Liver (tissue), 9 donors: Measurements from ENCODE around the gene DMAC2L. TPM values are rescaled to one million over a fixed set of nuclear protein-coding genes. Genes with fewer than 3 reads are reported as not detected.
A peak's percentile ranks its signal among the peaks of the same experiment; 100 is the strongest.

Source experiments
- DNase-seq: peaks from one replicate; pipeline ENCODE4 v3.0.0-alpha.2; 2017; ENCODE audit warnings: low spot score
- H3K27ac ChIP-seq, 2 donors: one replicate each; pipeline ENCODE4 v1.7.0; 2013; ENCODE audit warnings: inconsistent platforms in 2 of 2, low read length in 2 of 2, control low read depth in 1 of 2, low read depth in 1 of 2, mild to moderate bottlenecking in 1 of 2
- H3K27me3 ChIP-seq, 4 donors: one replicate each; pipeline versions ENCODE4 v1.6.1 to v1.7.0; 2013; ENCODE audit warnings: low read length in 3 of 4, inconsistent platforms in 1 of 4, mild to moderate bottlenecking in 1 of 4, moderate library complexity in 1 of 4; ENCODE audit not compliant: control insufficient read depth in 4 of 4, insufficient read depth in 4 of 4
- H3K36me3 ChIP-seq, 4 donors: one replicate each; pipeline versions ENCODE4 v1.6.1 to v1.7.0; 2013; ENCODE audit warnings: low read length in 3 of 4, mild to moderate bottlenecking in 3 of 4, low read depth in 1 of 4, moderate library complexity in 1 of 4; ENCODE audit not compliant: control insufficient read depth in 4 of 4, insufficient read depth in 3 of 4
- H3K4me1 ChIP-seq, 4 donors: one replicate each; pipeline versions ENCODE4 v1.6.1 to v1.7.0; 2013; ENCODE audit warnings: low read length in 3 of 4, mild to moderate bottlenecking in 3 of 4, moderate library complexity in 1 of 4; ENCODE audit not compliant: control insufficient read depth in 4 of 4, insufficient read depth in 4 of 4
- H3K4me3 ChIP-seq, 3 donors: one replicate each; pipeline versions ENCODE4 v1.6.1 to v1.7.0; 2013; ENCODE audit warnings: low read length in 3 of 3, control low read depth in 1 of 3, low read depth in 1 of 3, mild to moderate bottlenecking in 1 of 3
- H3K9ac ChIP-seq, 2 donors: one replicate each; pipeline ENCODE4 v1.7.0; 2013; ENCODE audit warnings: low read length in 2 of 2, mild to moderate bottlenecking in 2 of 2, moderate library complexity in 2 of 2, control low read depth in 1 of 2, low read depth in 1 of 2
- H3K9me3 ChIP-seq, 4 donors: one replicate each; pipeline versions ENCODE4 v1.6.1 to v1.7.0; 2013; ENCODE audit warnings: low read length in 3 of 4; ENCODE audit not compliant: control insufficient read depth in 4 of 4
- EGR1 ChIP-seq, 2 donors: IDR thresholded peaks; 2 replicates each; pipeline ENCODE4 v1.6.1; 2016 to 2018; ENCODE audit warnings: antibody characterized with exemption in 2 of 2, low read depth in 2 of 2
- FOXA1 ChIP-seq: IDR thresholded peaks from 2 replicates; pipeline ENCODE4 v1.6.1; 2016; ENCODE audit warnings: antibody characterized with exemption
- FOXA2 ChIP-seq: IDR thresholded peaks from 2 replicates; pipeline ENCODE4 v1.6.1; 2016; ENCODE audit warnings: antibody characterized with exemption
- GABPA ChIP-seq, 2 donors: IDR thresholded peaks in 1 of 2; conservative IDR thresholded peaks in 1 of 2; 2 replicates each; pipeline ENCODE4 v1.6.1; 2016; ENCODE audit warnings: antibody characterized with exemption in 2 of 2, mild to moderate bottlenecking in 1 of 2, moderate library complexity in 1 of 2
- JUND ChIP-seq, 2 donors: IDR thresholded peaks; 2 replicates each; pipeline ENCODE4 v1.6.1; 2016; ENCODE audit warnings: antibody characterized with exemption in 2 of 2
- NR2F2 ChIP-seq: IDR thresholded peaks from 2 replicates; pipeline ENCODE4 v1.6.1; 2016; ENCODE audit warnings: antibody characterized with exemption
- RAD21 ChIP-seq, 2 donors: IDR thresholded peaks; 2 replicates each; pipeline ENCODE4 v1.6.1; 2016; ENCODE audit warnings: antibody characterized with exemption in 2 of 2, mild to moderate bottlenecking in 2 of 2
- SP1 ChIP-seq: IDR thresholded peaks from 2 replicates; pipeline ENCODE4 v1.6.1; 2018; ENCODE audit warnings: antibody characterized with exemption, mild to moderate bottlenecking
- TAF1 ChIP-seq: conservative IDR thresholded peaks from 2 replicates; pipeline ENCODE4 v1.6.1; 2016; ENCODE audit warnings: antibody characterized with exemption, mild to moderate bottlenecking
- WGBS: extraction: QIAGEN DNeasy Blood & Tissue Kit; methylation state at CpG from one replicate; pipeline ENCODE4 v1.1.7; 2013; 5-methylcytosine and 5-hydroxymethylcytosine counted together
- polyA plus RNA-seq, 2 donors: library from polyadenylated mRNA; stranded (reverse) in 1 of 2; unstranded in 1 of 2; fragments of 200-250 nt in 1 of 2; fragments of >200 nt in 1 of 2; fragmentation: Nextera tagmentation in 1 of 2; extraction: Ambion mirVana in 1 of 2; gene quantifications; one replicate each; pipeline versions ENCODE4 v1.2.1 to v1.2.3, GENCODE V29; 2013 to 2015
- total RNA-seq, 2 donors: library from RNA; depleted of rRNA; stranded (reverse); fragments of >200 nt; gene quantifications; one replicate each; pipeline ENCODE4 v1.2.3, GENCODE V29; 2014
- TF ChIP-seq, protein P1 (sequence below): IDR thresholded peaks from 2 replicates; pipeline ENCODE4 v1.6.1; 2016; ENCODE audit warnings: antibody characterized with exemption
- TF ChIP-seq, protein P2 (sequence below): IDR thresholded peaks from 2 replicates; pipeline ENCODE4 v1.6.1; 2016; ENCODE audit warnings: antibody characterized with exemption, mild to moderate bottlenecking
- TF ChIP-seq, protein P3 (sequence below): fragments of 150-350 bp; IDR thresholded peaks from 2 replicates; pipeline ENCODE4 v1.5.1; 2017; ENCODE audit warnings: improper control_type of control experiment, low read depth, low read length; ENCODE audit not compliant: missing input control
- donor health status: healthy.
- donor health status: healthy.
- donor health status: healthy.
- donor health status: healthy.
- donor health status: healthy.

Gene DMAC2L
- total and polyA plus RNA-seq, 4 donors, result 5.2 to 17.2 (median 6.5) TPM

DNA sequence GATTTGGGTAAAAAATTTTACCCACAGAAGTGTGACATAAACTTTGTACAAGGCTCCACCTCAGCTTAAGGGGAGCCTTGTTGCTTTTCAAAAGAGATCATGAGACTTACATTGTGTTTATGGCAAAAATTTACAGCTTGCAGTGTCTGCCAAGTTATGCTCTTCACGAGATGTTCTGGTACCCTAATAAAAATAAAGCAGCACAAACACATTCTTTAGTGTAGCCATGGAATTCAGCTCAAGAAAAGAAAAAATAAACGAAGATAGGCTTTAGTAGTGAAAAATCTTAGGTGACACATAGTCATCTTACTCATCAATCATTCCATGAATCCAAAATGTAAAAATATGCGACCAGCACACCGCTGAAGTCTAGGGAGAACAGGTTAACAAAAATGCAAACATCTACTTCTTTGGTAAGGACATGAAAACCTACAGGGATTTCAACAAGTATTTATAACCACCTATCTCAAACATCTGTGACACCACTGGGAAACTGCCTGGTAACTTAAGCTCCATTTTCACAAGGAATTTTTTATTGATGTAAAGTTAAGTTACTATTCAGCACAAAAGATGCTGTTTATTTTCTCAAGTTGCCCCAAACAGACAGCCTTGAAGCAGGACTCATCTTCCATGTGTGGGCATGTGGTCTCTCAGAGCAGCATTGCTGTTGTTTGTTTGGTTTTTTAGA lies 32.9 kb downstream of the DMAC2L start:
- no peaks in the 10 kb centered on the region for H3K9me3 ChIP-seq
- H3K27ac ChIP-seq, result no peak overlapping the region
- no peak overlapping the region for H3K9ac ChIP-seq
- TF ChIP-seq FOXA1 (no peak), SP1 (no peak), JUND (IDR thresholded peaks at IDR 0.05) (no peak), FOXA2 (no peak), RAD21 (IDR thresholded peaks at IDR 0.05) (no peak), GABPA (IDR thresholded peaks at IDR 0.05 in 1 of 2, conservative IDR thresholded peaks at IDR 0.05 in 1 of 2) (no peak), TAF1 (no peak), EGR1 (IDR thresholded peaks at IDR 0.05; ENCODE audit: low read depth in 2 of 2) (no peak)
- TF ChIP-seq, protein P1, sequence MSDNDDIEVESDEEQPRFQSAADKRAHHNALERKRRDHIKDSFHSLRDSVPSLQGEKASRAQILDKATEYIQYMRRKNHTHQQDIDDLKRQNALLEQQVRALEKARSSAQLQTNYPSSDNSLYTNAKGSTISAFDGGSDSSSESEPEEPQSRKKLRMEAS, result no peak
- TF ChIP-seq, protein P2, sequence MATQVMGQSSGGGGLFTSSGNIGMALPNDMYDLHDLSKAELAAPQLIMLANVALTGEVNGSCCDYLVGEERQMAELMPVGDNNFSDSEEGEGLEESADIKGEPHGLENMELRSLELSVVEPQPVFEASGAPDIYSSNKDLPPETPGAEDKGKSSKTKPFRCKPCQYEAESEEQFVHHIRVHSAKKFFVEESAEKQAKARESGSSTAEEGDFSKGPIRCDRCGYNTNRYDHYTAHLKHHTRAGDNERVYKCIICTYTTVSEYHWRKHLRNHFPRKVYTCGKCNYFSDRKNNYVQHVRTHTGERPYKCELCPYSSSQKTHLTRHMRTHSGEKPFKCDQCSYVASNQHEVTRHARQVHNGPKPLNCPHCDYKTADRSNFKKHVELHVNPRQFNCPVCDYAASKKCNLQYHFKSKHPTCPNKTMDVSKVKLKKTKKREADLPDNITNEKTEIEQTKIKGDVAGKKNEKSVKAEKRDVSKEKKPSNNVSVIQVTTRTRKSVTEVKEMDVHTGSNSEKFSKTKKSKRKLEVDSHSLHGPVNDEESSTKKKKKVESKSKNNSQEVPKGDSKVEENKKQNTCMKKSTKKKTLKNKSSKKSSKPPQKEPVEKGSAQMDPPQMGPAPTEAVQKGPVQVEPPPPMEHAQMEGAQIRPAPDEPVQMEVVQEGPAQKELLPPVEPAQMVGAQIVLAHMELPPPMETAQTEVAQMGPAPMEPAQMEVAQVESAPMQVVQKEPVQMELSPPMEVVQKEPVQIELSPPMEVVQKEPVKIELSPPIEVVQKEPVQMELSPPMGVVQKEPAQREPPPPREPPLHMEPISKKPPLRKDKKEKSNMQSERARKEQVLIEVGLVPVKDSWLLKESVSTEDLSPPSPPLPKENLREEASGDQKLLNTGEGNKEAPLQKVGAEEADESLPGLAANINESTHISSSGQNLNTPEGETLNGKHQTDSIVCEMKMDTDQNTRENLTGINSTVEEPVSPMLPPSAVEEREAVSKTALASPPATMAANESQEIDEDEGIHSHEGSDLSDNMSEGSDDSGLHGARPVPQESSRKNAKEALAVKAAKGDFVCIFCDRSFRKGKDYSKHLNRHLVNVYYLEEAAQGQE, result no peak
- TF ChIP-seq, protein P3, sequence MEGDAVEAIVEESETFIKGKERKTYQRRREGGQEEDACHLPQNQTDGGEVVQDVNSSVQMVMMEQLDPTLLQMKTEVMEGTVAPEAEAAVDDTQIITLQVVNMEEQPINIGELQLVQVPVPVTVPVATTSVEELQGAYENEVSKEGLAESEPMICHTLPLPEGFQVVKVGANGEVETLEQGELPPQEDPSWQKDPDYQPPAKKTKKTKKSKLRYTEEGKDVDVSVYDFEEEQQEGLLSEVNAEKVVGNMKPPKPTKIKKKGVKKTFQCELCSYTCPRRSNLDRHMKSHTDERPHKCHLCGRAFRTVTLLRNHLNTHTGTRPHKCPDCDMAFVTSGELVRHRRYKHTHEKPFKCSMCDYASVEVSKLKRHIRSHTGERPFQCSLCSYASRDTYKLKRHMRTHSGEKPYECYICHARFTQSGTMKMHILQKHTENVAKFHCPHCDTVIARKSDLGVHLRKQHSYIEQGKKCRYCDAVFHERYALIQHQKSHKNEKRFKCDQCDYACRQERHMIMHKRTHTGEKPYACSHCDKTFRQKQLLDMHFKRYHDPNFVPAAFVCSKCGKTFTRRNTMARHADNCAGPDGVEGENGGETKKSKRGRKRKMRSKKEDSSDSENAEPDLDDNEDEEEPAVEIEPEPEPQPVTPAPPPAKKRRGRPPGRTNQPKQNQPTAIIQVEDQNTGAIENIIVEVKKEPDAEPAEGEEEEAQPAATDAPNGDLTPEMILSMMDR, result no peak
- WGBS, result 80% methylated on average over 4 of the region's 4 CpGs
- no peak for DNase-seq
- peaks cover 0 to 10% (median 4%) of the 10 kb centered on the region in 4 donors for H3K4me1 ChIP-seq
- no peak overlapping the region for H3K4me3 ChIP-seq
- no peaks in the 10 kb centered on the region for H3K27me3 ChIP-seq
- H3K36me3 ChIP-seq, result no peaks in the 10 kb centered on the region

DNA sequence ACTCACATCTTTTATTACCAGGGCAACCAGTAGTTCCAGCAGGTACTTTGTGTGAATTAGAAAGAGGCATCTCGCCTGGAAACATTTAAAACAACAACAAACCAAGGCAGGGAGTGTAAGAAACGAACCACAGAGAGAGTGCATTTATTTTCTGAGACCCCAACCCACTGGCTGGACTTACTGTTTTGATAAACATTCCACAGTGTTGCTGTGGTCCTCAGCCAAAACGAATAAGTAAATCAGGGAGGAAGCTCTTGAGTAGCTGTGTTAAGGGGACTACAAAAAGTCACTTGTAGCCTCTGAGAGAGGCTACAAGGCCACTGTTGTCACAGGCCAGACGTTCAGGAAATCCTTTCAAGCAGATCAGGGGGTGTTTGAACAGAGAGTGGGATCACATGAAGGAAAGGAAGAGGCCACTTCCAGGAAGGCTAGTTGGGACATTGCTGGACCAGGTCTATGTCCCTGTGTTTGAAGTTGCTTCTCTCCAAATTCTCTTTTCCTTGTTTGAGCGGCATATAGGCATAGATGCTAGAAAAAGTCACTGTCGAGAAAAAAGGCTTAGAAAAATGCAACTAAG lies 33.8 kb downstream of the DMAC2L start:
- 67% methylated on average over 6 of the region's 6 CpGs for WGBS
- H3K27me3 ChIP-seq, result no peaks in the 10 kb centered on the region
- H3K9me3 ChIP-seq, result no peaks in the 10 kb centered on the region
- DNase-seq, result no peak
- H3K27ac ChIP-seq, result no peak overlapping the region
- peaks cover 0 to 10% (median 4%) of the 10 kb centered on the region in 4 donors for H3K4me1 ChIP-seq
- H3K9ac ChIP-seq, result no peak overlapping the region
- TF ChIP-seq, protein P3, result no peak
- peak; percentile 31 for TF ChIP-seq NR2F2
- H3K4me3 ChIP-seq, result no peak overlapping the region
- H3K36me3 ChIP-seq, result no peaks in the 10 kb centered on the region
